Kidney capillary endothelial cell (primary cell): ENCODE measurements around the gene ACACB.

Source experiments
- DNase-seq: peaks from one replicate; pipeline ENCODE4 v3.0.0-alpha.2; 2018; ENCODE audit warnings: low spot score

Gene ACACB

DNA sequence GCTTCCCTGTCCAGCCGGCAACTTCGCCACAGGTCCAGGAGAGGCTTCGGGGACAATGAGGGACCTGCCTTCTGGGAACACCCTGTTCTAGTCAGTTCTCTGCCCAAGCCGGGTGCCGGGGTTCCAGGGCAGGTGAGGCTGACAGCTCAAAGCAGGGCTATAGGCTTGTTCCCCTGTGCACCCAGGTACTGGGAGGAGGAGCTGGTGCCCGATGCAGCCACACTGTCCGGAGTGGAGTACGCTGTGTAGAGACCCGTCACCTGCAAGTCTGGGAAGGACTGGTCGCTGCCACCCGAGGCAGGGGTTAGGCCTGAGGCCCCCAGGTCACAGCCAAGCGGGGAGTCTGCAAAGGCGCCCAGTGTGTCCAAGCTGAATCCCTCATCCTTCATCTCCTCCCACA, 163.1 kb downstream of the ACACB start:
- no peak for DNase-seq

DNA sequence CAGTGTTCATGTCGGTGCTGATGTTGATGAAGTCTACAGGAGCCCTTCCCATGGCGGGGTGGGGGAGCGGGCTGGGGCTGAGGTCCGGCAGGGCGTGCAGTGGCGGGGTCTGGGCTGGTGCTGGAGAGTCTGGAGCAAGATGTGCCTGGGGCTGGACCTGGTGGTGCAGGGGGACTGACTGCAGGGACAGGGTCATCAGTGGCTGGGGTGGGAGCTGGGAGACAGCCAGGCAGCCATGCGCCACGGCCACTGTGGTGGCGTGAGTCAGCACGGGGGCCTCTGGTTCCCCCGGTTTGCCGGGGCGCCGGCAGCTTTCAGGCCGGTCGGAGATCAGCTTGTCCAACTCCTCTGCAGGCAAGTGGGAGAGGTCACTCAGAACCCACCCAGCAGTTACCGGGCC, 165.1 kb downstream of the ACACB start:
- no peak for DNase-seq

DNA sequence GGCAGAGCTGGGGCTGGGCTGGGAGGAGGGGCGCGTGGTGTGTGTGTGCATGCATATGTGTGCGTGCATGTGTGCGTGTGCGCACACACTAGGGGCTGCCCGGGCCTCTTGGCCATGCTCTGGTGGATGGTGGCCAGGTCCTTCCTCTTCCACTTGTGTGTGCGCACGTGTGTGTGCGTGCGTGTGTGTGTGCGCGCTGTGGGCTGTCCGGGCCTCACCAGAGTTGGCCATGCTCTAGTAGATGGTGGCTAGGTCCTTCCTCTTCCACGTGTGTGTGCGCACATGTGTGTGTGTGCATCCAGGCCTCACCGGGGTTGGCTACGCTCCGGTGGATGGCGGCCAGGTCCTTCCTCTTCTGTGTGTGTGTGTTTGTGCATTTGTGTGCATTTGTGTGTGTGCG, 168.0 kb downstream of the ACACB start:
- DNase-seq, result no peak

DNA sequence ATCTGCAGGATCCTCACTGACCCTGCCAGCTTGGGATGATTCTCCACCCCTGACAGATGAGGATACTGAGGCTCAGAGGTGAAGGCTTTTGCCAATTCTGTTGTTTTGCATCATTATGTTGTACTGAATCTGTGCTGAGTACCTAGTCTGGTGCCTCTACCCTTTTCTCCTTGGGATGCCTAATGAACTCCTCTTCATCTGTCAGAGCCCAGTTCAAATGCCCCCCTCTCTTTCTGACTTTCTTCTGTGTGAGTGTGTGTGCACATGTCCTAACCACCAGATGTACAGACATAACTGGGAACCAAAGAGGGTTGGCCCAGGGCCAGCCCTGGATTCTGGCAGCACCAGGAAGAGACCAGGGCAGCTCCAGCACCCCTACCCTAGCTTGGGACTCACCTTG, 169.9 kb downstream of the ACACB start:
- DNase-seq, result no peak

DNA sequence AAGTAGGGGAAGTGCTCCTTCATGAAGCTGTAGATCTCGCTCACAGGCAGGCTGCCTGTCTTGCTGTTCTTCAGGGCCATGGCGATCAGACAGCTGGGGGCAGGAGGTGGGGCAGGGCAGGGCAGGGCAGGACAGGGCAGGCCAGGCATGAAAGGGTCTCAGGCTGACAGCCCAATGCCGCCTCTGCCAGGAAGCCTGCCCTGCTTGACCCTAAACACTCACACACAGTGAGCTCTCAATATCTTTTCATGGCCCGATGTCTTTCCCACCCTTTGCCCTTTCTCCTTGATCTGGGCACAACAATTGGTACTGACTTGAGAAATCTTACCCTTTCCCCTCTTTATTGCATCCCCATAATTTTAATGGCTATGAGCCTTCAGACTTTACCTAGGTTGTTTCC, 170.3 kb downstream of the ACACB start:
- DNase-seq, result no peak

DNA sequence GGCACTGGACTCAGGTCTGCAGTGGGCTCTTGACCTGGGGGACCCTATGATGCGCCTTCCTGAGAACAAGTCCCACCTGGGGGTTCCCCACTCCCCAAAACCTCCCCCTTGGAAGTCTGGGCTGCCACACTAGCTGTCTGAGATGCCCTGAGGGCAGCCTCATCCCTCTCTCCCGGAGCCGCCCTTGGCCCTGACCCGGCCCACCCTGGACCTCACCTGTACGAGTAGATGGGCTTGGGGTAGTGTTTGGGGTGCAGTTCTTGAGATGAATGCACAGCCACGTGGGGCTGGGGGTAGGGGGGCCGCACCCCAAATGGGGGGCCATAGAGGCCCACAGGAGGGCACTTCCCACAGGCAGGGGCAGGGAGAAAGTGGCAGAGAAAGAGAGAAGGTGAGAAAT, 170.8 kb downstream of the ACACB start:
- no peak for DNase-seq

DNA sequence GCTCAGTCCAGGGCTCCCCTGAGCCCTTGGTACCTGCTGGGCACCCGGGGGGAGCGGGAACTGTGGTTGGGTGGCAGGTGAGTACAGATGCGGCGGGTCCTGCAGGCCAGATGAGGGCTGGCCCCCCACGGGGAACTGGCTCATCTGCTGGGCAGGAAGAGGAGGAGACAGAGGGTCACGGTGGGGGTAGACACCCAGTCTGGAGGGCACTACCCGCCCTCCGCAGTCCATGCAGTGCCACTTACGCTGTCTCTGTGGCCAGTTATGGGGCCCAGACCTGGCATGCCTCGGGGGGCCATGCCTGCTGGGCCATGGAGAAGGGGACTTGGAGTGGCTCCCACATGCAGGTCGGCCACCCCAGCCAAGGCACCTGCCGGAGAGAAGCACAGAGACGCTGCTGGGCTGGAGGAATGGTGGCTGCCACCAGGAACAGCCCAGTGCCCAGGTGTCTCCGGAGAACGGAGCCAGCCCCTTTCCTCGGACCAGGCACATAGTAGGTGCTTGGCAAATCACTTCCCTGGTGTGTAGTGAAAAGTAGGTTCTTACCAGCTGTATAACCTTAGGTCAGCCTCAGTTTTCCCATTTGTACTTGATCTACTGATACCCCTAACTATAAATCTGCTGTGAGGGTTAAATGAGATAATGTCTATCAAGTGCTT, 171.6 kb downstream of the ACACB start:
- no peak for DNase-seq

DNA sequence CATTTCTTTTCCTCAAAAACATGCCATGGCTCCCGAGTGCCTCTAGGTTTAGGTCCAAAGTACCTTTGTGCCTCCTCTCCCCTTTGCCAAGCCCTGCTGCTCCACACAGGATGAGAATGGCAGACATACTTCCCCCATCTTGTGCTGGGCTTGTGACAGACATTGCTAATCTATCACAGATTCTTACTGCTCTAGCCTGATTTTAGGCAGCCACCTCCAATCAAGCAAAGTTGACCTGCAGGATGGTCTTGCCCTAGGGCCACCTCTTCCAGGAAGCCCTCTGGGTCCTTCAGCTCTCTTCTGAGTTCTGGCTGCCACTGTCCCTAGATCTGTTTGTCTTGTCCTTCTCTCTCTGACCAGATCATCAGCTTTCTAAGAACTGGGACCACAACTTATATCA, 172.2 kb downstream of the ACACB start:
- no peak for DNase-seq

DNA sequence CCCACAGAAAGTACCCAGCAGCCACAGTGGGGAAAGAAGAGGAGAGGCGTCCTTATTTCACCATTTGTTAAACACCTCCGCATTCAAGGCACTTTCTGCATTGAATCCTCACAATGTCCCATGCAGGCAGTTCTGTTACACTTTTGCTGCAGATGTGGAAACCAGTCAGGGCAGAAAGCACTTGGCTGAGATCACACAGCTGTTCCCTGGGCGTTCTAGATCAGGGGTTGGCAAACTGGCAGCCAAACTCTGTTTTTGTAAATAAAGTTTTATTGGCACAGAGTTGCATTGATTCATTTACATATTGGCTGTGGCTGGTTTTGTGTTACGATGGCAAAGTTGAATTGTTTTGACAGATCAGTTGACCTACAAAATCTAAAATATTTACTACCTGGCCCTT, 172.6 kb downstream of the ACACB start:
- no peak for DNase-seq

DNA sequence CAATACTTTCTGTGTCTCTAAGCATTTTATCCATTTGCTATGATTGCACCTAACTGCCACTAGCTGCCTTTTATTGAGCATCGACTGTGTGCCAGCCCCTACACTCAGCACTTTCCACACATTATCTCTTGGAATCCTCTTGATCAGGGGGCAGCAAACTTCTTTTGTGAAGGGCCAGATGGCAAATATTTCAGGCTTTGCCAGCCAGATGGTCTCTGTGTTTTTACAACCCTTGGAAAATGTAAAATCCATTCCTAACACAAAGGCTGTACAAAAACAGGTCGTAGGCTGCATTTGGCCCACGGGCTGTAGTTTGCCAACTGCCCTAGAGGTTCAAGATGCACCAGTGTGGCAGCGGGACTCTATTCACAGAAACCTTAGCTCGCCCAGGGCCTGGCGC, 173.2 kb downstream of the ACACB start:
- no peak for DNase-seq

DNA sequence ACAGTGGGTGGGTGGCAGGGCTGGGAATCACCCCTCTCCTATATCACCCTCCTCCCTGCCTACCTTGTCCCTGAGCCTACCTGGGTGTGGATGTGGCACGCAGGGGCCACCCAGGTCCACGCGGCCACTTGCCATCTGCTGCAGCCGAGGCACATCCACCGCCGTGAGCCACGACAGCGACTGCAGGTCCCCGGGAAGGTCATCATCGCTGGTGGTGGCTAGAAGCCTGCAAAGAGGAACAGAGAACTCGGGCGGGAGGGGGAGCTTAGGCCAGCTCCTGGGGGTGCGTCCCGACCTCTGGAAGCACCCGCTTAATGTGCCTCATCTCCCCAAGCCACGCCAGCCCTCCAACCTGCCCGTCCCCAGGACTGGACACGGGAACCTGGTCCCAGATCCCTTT, 173.7 kb downstream of the ACACB start:
- no peak for DNase-seq

DNA sequence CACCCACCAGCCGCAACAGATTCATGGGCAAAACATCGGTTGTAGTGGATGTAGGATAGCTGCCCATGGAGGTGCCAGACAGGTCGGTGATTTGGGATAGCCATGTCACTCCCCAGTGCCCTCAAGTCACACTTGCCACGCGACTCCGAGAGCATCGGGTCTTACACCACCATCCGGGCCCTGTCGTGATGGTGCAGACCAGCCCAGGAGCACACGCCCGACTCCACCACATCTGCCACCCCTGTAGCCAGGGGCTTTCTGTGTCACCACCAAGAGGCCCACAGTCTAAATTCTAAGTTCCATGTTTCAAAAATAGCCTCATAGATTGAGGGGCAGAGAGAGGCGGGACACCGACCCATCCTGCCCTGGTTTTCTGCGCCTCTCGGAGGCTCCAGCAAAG, 174.7 kb downstream of the ACACB start:
- no peak for DNase-seq

DNA sequence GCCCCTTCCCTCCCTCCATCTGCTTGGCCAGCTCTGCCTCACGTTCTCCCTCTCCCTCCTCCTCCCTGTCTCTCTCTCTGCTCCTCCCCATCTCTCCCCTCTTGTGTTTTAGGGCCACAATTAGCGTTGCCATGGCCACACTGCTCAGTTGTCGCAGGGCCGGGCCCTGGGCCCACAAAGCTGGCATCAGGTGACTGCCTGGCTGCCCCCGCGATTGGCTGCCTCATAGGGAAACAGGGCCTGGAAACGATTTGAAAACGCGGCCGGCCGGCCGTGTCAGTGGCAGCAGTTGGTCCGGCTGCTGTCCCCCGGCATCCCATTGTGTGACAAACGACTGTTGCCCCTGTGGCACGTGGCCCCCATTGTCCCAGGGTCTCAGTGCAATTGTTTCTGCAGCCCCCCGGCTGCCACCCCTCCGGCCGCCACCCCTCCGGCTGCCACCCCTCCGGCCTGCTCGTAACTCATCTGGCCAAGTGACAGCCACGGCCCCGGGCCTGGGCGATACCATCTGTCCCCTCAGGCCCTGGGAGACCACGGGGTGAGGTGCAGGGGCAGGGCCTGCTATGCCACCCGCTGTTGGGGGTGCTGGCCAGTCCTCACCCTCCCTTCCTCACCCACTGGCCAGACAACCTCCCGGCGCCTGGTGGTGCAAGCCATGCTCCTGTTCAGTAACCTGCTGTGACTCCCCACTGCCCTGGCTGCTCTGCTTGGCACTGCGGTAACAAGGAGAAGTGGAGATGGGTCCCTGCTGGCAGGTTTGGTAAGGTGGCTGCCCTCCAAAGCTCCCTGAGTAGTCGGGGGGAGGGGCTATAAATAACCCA, 175.3 kb downstream of the ACACB start:
- DNase-seq, result no peak

DNA sequence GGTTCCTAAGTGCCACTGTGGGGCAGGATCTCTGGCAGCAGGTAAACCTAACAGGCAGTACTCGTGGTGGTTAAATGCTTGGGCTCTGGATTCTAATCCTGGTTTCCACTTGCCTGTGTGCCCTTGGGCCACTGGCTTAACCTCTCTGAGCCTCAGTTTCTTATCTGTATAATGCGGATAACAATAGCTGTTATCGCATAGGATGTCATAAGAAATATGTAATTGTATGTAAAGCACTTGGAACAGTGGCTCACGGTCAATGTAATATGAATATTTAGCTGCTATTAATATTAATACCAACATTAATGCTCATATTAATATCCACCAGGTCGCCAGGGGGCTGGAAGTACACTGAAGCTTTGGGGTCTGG, 175.9 kb downstream of the ACACB start:
- no peak for DNase-seq

DNA sequence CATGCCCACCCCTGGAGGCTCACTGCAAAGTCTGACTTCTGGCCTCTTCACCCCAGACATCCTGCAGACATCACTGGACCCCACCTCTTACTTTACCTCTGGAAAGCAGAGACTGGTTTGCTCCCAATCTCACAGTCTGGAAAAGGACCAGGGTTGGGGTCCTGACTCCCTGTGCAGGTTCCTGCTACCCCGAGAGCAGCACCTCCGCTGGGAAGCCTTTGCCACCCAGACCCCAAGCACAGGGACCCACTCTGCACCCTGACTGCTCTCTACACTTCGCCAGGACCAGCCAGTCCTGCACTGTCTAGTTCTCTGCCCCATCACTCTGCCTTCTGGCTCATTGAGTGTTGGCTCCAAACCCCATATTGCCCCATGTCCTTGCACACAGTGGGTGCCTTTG, 176.7 kb downstream of the ACACB start:
- DNase-seq, result no peak

DNA sequence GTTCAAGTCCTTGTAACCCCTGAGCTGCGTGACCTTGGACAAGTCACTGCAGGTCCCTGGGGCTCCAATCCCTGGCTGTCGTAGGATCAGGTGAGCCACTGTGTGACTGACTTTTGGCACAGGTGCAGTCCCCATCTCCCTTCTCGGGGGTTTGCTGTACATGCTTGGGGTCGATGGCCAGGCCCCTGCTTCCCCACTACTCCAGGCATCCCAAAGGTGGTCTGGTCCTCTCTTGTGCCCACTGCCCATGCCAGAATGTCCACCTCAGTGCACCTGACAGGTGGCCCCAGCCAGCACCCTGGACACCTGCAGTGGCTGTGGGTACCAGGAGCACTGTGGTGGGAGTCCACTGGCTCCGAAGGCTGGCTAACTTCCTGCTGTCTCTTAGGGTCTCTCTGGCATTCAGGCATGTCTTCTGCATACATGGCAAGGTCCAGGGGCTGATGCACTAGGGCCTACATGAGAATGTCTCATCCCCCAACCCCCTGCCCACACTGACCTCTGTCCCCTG, 178.0 kb downstream of the ACACB start:
- DNase-seq, result no peak

DNA sequence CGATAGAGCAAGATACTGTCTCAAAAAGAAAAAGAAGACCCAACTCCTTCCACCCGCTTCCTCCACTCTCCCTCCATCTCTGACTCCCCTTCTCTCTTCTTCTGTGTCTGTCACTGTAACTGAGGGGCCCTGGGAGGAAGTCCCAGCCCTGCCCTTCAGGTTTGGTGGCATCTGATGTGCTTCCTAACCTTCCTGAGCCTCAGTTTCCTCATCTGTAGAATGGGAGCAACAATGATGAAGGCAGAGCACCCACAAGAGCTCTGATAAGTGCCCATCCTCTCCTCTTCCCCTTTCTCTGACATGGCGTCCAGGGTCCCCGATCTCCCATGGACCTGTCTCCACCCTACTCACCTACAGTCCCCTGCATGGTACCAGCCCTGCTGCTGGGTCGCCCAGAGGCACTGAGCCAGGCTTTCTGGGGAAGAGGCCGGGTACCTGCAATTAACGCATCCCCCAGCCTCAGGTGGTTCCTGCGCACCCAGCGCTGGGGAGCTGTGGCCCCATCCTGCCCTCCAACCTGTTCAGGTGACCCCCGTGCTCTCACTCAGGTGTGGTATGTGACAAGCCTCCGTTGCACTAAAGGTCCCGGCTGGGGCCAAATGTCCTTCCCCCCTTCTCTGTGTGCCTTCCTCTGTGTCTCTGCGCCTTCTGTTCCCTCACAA, 179.5 kb downstream of the ACACB start:
- no peak for DNase-seq

DNA sequence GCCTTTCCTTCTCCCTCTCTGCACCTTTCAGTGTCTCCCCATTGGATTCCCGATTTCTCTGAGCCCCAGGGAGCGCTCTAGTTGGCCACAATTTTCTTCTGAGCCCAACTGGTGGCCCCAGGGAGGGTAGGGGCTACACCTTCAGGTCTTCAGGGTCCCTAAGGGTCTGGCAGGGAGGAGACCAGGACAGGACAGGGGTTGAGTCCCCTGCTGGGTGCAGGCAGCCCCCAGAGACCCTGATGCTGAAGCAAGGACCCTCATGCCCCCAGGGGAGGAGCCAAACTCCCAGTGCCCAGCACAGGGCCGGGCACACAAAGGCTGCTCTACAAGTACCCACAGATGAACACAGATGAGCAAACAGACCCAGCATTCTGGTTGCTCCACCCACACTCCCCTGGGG, 180.0 kb downstream of the ACACB start:
- no peak for DNase-seq

DNA sequence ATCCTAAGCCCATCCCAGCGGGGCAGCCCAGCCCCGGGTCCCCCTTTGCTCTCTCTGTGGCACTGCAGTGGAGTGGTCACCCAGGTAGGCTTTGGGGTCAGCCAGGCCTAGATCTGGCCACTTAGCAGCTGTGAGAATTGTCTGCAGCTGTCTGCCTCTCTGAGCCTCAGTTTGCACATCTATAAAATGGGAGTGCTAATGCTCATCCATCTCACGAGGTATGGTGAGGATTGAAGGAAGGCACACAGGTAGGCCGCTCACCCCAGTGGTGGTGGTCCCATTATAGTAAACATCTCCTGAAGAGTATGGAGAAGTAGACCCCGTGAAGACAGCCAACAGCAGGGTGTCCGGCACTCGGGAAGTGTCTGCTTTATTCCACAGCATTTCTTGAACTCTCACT, 183.5 kb downstream of the ACACB start:
- DNase-seq, result no peak

DNA sequence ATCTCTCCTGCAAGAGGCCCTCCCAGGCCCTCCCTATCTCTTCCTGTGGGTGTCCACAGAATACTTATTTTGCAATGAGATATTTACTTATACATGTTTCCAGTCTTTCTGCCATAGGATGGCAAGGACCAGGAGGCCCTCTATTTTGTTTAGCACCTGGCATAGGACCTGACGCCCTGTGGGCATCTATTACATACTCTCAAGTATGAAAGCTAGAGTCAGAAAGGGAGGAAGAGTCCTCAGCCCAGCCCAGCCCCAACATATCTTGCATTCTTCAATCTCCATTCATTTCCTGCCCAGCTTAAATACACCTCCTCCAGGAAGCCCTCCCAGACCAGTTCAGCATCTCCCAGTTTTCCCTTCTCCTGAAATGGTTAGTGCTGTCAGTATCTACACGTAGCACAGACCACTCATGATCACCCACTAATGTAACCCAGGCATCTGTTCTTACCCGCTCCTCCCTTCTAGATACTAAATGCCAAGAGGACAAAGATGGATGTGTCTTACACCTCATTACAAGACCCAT, 185.3 kb downstream of the ACACB start:
- no peak for DNase-seq

DNA sequence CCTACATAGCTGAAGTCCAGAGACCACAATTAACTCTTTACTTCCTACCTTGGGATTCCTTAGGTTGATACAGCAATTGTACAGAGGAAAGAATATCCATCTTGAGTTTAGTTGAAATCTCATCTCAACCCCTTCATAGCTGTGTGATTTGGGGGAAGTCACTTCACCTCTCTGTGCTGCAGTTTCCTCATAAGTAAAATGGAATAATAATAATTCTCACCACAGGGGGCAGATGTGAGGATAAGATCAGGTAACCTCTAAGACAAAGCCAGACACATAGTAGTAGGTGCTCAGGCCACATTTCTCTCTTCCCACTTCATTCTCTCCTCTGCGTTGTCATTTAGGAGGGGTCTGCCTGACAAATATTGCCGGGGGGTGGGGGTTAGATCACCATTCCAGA, 186.0 kb downstream of the ACACB start:
- no peak for DNase-seq

DNA sequence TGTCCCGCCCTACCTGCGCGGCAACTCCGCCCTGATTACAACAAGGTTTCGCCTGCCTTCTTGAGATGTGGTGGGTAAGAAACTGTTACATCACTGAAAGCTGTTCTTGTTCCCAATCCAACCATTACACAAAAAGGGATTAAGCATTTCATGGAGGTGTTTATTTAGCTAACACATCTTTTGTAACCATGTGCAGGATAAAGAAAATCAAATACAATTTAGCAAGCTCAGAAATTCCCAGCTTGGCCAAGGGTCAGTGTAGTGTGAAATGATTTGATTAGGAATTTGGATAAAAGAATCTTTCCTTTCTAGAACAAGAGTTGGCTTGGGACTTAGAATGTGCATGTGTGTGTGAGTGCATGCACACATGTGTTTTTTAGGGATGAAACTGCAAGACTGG, 186.4 kb downstream of the ACACB start:
- no peak for DNase-seq

DNA sequence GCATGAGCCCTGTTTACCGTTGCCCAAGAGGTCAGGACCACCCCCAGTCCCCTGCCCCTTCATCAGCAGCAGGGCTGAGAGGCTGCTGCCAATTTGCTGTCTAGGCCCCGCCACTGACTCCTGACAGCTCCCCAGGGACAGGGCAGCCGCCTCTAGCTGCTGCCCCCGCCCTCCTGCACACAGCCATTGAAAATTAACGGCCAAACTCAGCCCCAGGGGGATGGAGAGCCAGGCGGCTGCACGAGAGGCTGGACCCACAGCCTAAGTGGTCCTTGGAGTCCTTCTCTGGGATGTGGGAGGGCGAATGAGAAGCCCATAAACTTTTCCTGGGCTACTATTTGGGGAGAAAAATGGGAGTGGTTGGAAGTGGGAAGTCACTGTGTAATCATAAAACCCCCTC, 188.1 kb downstream of the ACACB start:
- DNase-seq, result no peak
